ENCODE data around the gene FGF12.

DNA sequence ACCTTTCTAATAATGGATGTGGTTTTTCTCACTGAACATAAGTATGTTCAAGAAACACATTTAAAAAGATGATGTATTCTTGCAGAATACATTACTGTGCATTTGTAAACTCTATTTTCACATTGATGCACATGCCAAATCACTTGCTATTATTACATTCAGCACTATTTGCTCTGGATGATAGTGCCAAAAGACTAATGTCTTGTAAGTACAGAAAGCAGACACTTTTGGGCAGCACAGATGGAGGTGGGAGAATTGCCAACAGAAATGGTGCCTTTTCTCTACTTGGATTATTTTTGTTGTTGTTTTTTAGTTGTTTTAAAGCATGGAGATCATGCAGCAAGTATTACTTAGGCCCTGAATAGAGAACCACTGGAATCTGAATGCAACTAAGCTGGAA, 10.2 kb upstream of the FGF12 start:
- no peak for TF ChIP-seq ZNF274 (IDR thresholded peaks at IDR 0.05; ENCODE audit: low read depth, low read length)
- TF ChIP-seq YY1 (IDR thresholded peaks at IDR 0.05; ENCODE audit: insufficient read depth, insufficient read length), result no peak
- no peak for TF ChIP-seq SUZ12 (IDR thresholded peaks at IDR 0.05; ENCODE audit: extremely low read depth, insufficient read depth, insufficient read length)
